OCI-LY3 (cell line): ENCODE results near the gene ISLR2.

Source experiments
- CTCF ChIP-seq: fragments of 200-600, 300-600 bp; sonication (generic); IDR thresholded peaks from 2 replicates; pipeline ENCODE4 v1.5.1; 2014; ENCODE audit warnings: antibody characterized with exemption, low read length, low read depth
- EZH2phosphoT487 ChIP-seq: fragments of 200-600 bp; shearing (Covaris generic); IDR thresholded peaks from 2 replicates; pipeline ENCODE4 v1.6.1; 2018; ENCODE audit warnings: antibody characterized with exemption, mixed run types, low read depth

- TF ChIP-seq CTCF (no peak), EZH2phosphoT487 (no peak)
Measured at GRCh38 chr15:74167891-74168331, 37.5 kb downstream of the ISLR2 start.
